Measurements from ENCODE around the gene ZEB2.

DNA sequence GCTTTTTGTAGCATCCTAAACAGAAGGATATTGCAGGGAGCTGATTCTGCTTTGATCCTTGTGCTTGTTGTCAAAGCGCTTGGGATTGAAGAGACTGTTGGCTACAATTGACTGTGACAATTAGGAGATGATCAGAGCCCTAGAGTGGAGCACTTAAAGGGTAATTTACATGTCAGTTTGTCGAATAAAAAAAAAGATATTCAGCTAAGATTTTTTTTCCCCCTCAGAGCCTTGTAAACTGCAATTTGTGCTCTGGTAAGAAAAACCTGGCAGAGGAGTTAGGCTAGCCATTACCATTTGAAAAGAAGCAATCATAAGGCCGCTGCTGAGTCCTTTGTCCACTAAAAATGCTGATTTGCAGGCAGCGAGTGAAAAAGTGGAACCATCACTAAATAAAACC lies 47.8 kb upstream of the ZEB2 start:
- TF ChIP-seq, protein P1, sequence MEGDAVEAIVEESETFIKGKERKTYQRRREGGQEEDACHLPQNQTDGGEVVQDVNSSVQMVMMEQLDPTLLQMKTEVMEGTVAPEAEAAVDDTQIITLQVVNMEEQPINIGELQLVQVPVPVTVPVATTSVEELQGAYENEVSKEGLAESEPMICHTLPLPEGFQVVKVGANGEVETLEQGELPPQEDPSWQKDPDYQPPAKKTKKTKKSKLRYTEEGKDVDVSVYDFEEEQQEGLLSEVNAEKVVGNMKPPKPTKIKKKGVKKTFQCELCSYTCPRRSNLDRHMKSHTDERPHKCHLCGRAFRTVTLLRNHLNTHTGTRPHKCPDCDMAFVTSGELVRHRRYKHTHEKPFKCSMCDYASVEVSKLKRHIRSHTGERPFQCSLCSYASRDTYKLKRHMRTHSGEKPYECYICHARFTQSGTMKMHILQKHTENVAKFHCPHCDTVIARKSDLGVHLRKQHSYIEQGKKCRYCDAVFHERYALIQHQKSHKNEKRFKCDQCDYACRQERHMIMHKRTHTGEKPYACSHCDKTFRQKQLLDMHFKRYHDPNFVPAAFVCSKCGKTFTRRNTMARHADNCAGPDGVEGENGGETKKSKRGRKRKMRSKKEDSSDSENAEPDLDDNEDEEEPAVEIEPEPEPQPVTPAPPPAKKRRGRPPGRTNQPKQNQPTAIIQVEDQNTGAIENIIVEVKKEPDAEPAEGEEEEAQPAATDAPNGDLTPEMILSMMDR (IDR thresholded peaks at IDR 0.05; ENCODE audit: borderline replicate concordance, extremely low read depth, low read length, poor library complexity, severe bottlenecking) = no peak
- TF ChIP-seq EZH2 (IDR thresholded peaks at IDR 0.05; ENCODE audit: borderline replicate concordance, low read depth, low read length, severe bottlenecking) = no peak
